ENCODE data around the gene SULT6B1. TPM values are rescaled to one million over a fixed set of nuclear protein-coding genes. Genes with fewer than 3 reads are reported as not detected.
A peak's percentile ranks its signal among the peaks of the same experiment; 100 is the strongest.

SULT6B1 gene
- total RNA-seq, 3 donors from 2014 or later: not detected

- no peaks in the 10 kb centered on the region for H3K9me3 ChIP-seq
- intact Hi-C loops (cut with DNase I, micrococcal nuclease): no loop called here
- DNase-seq: no peak
Observed at GRCh38 chr2:37180640-37181039, 7.8 kb downstream of the SULT6B1 start.

GRCh38 chr2:37180006-37180639, 8.3 kb downstream of the SULT6B1 start:
- no peak overlapping the region for H3K4me3 ChIP-seq
- intact Hi-C loops (cut with DNase I, micrococcal nuclease): no loop called here
- no peak for TF ChIP-seq CTCF (IDR thresholded peaks at IDR 0.05)
- no peaks in the 10 kb centered on the region for H3K36me3 ChIP-seq (ENCODE audit: low read depth)
- no peaks in the 10 kb centered on the region for H3K9me3 ChIP-seq
- H3K4me1 ChIP-seq (ENCODE audit: low read depth): no peaks in the 10 kb centered on the region
- DNase-seq (no peak), ATAC-seq (no peak)

More at GRCh38 chr2:37180640-37181039, 7.8 kb downstream of the SULT6B1 start:
- no peak for ATAC-seq
- no peaks in the 10 kb centered on the region for H3K4me1 ChIP-seq (ENCODE audit: low read depth)
- H3K4me3 ChIP-seq: no peak overlapping the region
- no peak for TF ChIP-seq CTCF (IDR thresholded peaks at IDR 0.05)
- H3K36me3 ChIP-seq (ENCODE audit: low read depth): no peaks in the 10 kb centered on the region

- H3K9me3 ChIP-seq: no peaks in the 10 kb centered on the region
- no peak for DNase-seq
- TF ChIP-seq CTCF (IDR thresholded peaks at IDR 0.05): no peak
- H3K36me3 ChIP-seq (ENCODE audit: low read depth): no peaks in the 10 kb centered on the region
- H3K4me1 ChIP-seq (ENCODE audit: low read depth): no peaks in the 10 kb centered on the region
- H3K4me3 ChIP-seq: no peak overlapping the region
- intact Hi-C loops (cut with DNase I, micrococcal nuclease): no loop called here
- ATAC-seq: no peak
Observed at GRCh38 chr2:37173741-37174140, 14.7 kb downstream of the SULT6B1 start.

GRCh38 chr2:37171624-37171950, 16.9 kb downstream of the SULT6B1 start:
- Histone ChIP-seq H3K4me3 (no peak overlapping the region), H3K9me3 (no peaks in the 10 kb centered on the region), H3K4me1 (ENCODE audit: low read depth) (no peaks in the 10 kb centered on the region), H3K36me3 (ENCODE audit: low read depth) (no peaks in the 10 kb centered on the region)
- DNase-seq (no peak), ATAC-seq (no peak)
- intact Hi-C loops (cut with DNase I, micrococcal nuclease): no loop called here
- TF ChIP-seq CTCF (IDR thresholded peaks at IDR 0.05): no peak

- Histone ChIP-seq H3K9me3 (peaks cover 10% of the 10 kb centered on the region), H3K36me3 (ENCODE audit: low read depth) (no peaks in the 10 kb centered on the region), H3K4me1 (ENCODE audit: low read depth) (no peaks in the 10 kb centered on the region), H3K4me3 (no peak overlapping the region)
- ATAC-seq: peak; percentile 86
- intact Hi-C loops (cut with DNase I, micrococcal nuclease): no loop called here
- peak in 2 of 3 donors; percentile 31 to 38 for DNase-seq
- TF ChIP-seq CTCF (IDR thresholded peaks at IDR 0.05): peak; percentile 41
Observed at GRCh38 chr2:37168217-37168981, 20.1 kb downstream of the SULT6B1 start.
